Measurements from ENCODE around the gene RPL27A.

RPL27A gene

GRCh38 chr11:8699903-8700302, 17.3 kb downstream of the RPL27A start:
- no peak for DNase-seq (ENCODE audit: low read depth)

GRCh38 chr11:8701891-8702597, 19.5 kb downstream of the RPL27A start:
- no peak for DNase-seq (ENCODE audit: low read depth)

- DNase-seq (ENCODE audit: low read depth), result no peak
Measured at GRCh38 chr11:8702598-8702915, 20.0 kb downstream of the RPL27A start.

GRCh38 chr11:8704136-8704535, 21.5 kb downstream of the RPL27A start:
- no peak for DNase-seq (ENCODE audit: low read depth)

GRCh38 chr11:8705146-8705545, 22.6 kb downstream of the RPL27A start:
- no peak for DNase-seq (ENCODE audit: low read depth)

GRCh38 chr11:8706673-8707432, 24.3 kb downstream of the RPL27A start:
- no peak for DNase-seq (ENCODE audit: low read depth)

- no peak for DNase-seq (ENCODE audit: low read depth)
Measured at GRCh38 chr11:8707541-8708191, 25.1 kb downstream of the RPL27A start.

- DNase-seq (ENCODE audit: low read depth), result no peak
Measured at GRCh38 chr11:8709002-8709672, 26.5 kb downstream of the RPL27A start.

GRCh38 chr11:8709777-8710176, 27.2 kb downstream of the RPL27A start:
- no peak for DNase-seq (ENCODE audit: low read depth)

GRCh38 chr11:8711895-8712442, 29.4 kb downstream of the RPL27A start:
- no peak for DNase-seq (ENCODE audit: low read depth)

GRCh38 chr11:8712506-8712905, 29.9 kb downstream of the RPL27A start:
- DNase-seq (ENCODE audit: low read depth), result no peak

- no peak for DNase-seq (ENCODE audit: low read depth)
Measured at GRCh38 chr11:8713760-8714454, 31.3 kb downstream of the RPL27A start.

GRCh38 chr11:8714622-8715225, 32.1 kb downstream of the RPL27A start:
- DNase-seq (ENCODE audit: low read depth), result no peak

GRCh38 chr11:8715501-8715900, 32.9 kb downstream of the RPL27A start:
- DNase-seq (ENCODE audit: low read depth), result no peak

- no peak for DNase-seq (ENCODE audit: low read depth)
Measured at GRCh38 chr11:8717544-8717875, 34.9 kb downstream of the RPL27A start.

GRCh38 chr11:8717876-8718753, 35.5 kb downstream of the RPL27A start:
- DNase-seq (ENCODE audit: low read depth), result no peak

GRCh38 chr11:8719211-8719649, 36.6 kb downstream of the RPL27A start:
- no peak for DNase-seq (ENCODE audit: low read depth)

GRCh38 chr11:8719721-8720120, 37.1 kb downstream of the RPL27A start:
- no peak for DNase-seq (ENCODE audit: low read depth)

GRCh38 chr11:8720352-8720751, 37.8 kb downstream of the RPL27A start:
- no peak for DNase-seq (ENCODE audit: low read depth)

- DNase-seq (ENCODE audit: low read depth), result no peak
Measured at GRCh38 chr11:8720868-8721608, 38.4 kb downstream of the RPL27A start.

All from stimulated activated CD8-positive, alpha-beta memory T cell treated with anti-CD3 and anti-CD28 coated beads, Interleukin-4, amount 100 ng/mL, for 24 hours (primary cell).